ENCODE results near the gene HEXD. TPM values are rescaled to one million over a fixed set of nuclear protein-coding genes. Genes with fewer than 3 reads are reported as not detected.

Gene HEXD
- total and polyA plus RNA-seq, 2 of the 8 experiments (the other 6 are each of a cell fraction or from before 2014, with no cell fraction given) = 20.6 to 21.8 TPM

GRCh38 chr17:82440991-82441627 lies 23.0 kb downstream of the HEXD start:
- Histone ChIP-seq H4K91ac (replicated peaks; ENCODE audit: insufficient read length, low read length) (no peak overlapping the region), H3K27ac (ENCODE audit: low read depth, low read length) (peak overlapping the region; percentile 23; the same call in 1 of the 2 replicates), H2BK12ac (ENCODE audit: low read depth, low read length) (no peak overlapping the region), H2BK20ac (ENCODE audit: low read length) (no peak overlapping the region), H2BK120ac (replicated peaks; ENCODE audit: low read depth, low read length) (no peak overlapping the region), H2AK5ac (ENCODE audit: low read depth, low read length) (no peak overlapping the region), H2AFZ (ENCODE audit: low read length) (no peak overlapping the region), H2BK15ac (ENCODE audit: low read length) (no peak overlapping the region), H3K4me1 (replicated peaks in 1 of 4; ENCODE audit: control insufficient read depth in 3 of 4, insufficient read depth in 4 of 4, low read length in 3 of 4) (peaks cover 0 to 18% (median 8%) of the 10 kb centered on the region in 4 experiments; a peak in 6 of 7 replicates), H3K9me3 (ENCODE audit: insufficient read depth in 2 of 2, low read depth in 1 of 2, low read length in 1 of 2) (no peaks in the 10 kb centered on the region), H3K27me3 (replicated peaks in 1 of 4; ENCODE audit: control insufficient read depth in 3 of 4, extremely low read depth in 1 of 4, insufficient read depth in 3 of 4, low read length in 3 of 4) (no peaks in the 10 kb centered on the region), H3K56ac (replicated peaks; ENCODE audit: insufficient read length, low read depth, low read length) (no peak overlapping the region), H3K36me3 (ENCODE audit: control insufficient read depth in 2 of 4, insufficient read depth in 4 of 4, low read length in 3 of 4) (peaks cover 4 to 26% (median 14%) of the 10 kb centered on the region in 4 experiments; a peak in 4 of 8 replicates), H3K18ac (ENCODE audit: extremely low read depth, low read length) (no peak overlapping the region; the same call in 1 of the 2 replicates), H3K14ac (ENCODE audit: insufficient read length) (no peak overlapping the region), H4K20me1 (replicated peaks in 1 of 2; ENCODE audit: control insufficient read depth in 1 of 2, insufficient read depth in 2 of 2, low read length in 2 of 2) (peaks cover 1 to 25% of the 10 kb centered on the region in 2 experiments), H3K4me3 (ENCODE audit: extremely low read depth in 1 of 4, insufficient read depth in 2 of 4, low read depth in 3 of 4, low read length in 4 of 4) (no peak overlapping the region), H3K4ac (replicated peaks; ENCODE audit: insufficient read length, low read depth, low read length) (no peak overlapping the region), H3K9ac (replicated peaks in 1 of 4; ENCODE audit: extremely low read depth in 1 of 4, low read depth in 3 of 4, low read length in 3 of 4) (no peak overlapping the region), H3K4me2 (ENCODE audit: insufficient read depth in 1 of 2, low read depth in 2 of 2, low read length in 2 of 2) (peak overlapping the region in 1 of 2 experiments; percentile 28; a peak in 2 of 4 replicates), H3K23ac (ENCODE audit: insufficient read length) (no peak overlapping the region), H2BK5ac (ENCODE audit: low read depth, low read length) (no peak overlapping the region), H4K5ac (ENCODE audit: insufficient read length, low read depth, low read length) (no peak overlapping the region), H3K23me2 (ENCODE audit: low read depth, low read length) (no peaks in the 10 kb centered on the region), H3K79me2 (ENCODE audit: control insufficient read depth in 1 of 2, insufficient read depth in 2 of 2, low read length in 2 of 2) (no peaks in the 10 kb centered on the region), H3K79me1 (ENCODE audit: low read depth, low read length) (no peaks in the 10 kb centered on the region), H4K8ac (ENCODE audit: extremely low read depth, insufficient read depth, low read length) (no peak overlapping the region)
- POLR2A ChIA-PET (ENCODE audit: partially characterized antibody) = interaction anchor here (0.7 to 3.9 kb wide), 7 partner anchors 7 to 33 kb away, joined by 3 to 19 read pairs (median 4); no protein-coding TSS in a partner anchor
- 69% methylated on average over 9 of the region's 17 CpGs; no CpG with 5 or more reads in 1 of the 2 experiments for WGBS, 2 experiments (ENCODE audit: extremely low coverage in 1 of 2, insufficient coverage in 1 of 2, insufficient read length in 1 of 2, insufficient replicate concordance in 2 of 2, low coverage in 1 of 2, low lambda C conversion rate in 2 of 2, missing lambda C conversion rate in 1 of 2)
- TF ChIP-seq TCF12 (IDR thresholded peaks at IDR 0.05; ENCODE audit: low read depth, low read length) (peak; percentile 94; the same call in 1 of the 2 replicates), CTCF (IDR thresholded peaks at IDR 0.05; ENCODE audit: control extremely low read depth in 1 of 3, insufficient read depth in 1 of 3, low read depth in 1 of 3, low read length in 3 of 3) (no peak), POLR2AphosphoS5 (IDR thresholded peaks at IDR 0.05; ENCODE audit: low read depth, low read length) (peak; percentile 36; the same call in 1 of the 2 replicates)
- DNase-seq (ENCODE audit: low read depth in 1 of 2, low spot score in 2 of 2) (no peak), FAIRE-seq (no peak)
- CTCF ChIA-PET (ENCODE audit: partially characterized antibody) = interaction anchor here (0.9 to 1.1 kb wide), 3 partner anchors 24 to 121 kb away, joined by 3 to 4 read pairs (median 3); partner anchors contain the start of gene HEXD
